ENCODE measurements around the gene THSD7A. TPM values are rescaled to one million over a fixed set of nuclear protein-coding genes. Genes with fewer than 3 reads are reported as not detected.

THSD7A gene
- total RNA-seq, 2 experiments from 2014 or later, result not detected

DNA sequence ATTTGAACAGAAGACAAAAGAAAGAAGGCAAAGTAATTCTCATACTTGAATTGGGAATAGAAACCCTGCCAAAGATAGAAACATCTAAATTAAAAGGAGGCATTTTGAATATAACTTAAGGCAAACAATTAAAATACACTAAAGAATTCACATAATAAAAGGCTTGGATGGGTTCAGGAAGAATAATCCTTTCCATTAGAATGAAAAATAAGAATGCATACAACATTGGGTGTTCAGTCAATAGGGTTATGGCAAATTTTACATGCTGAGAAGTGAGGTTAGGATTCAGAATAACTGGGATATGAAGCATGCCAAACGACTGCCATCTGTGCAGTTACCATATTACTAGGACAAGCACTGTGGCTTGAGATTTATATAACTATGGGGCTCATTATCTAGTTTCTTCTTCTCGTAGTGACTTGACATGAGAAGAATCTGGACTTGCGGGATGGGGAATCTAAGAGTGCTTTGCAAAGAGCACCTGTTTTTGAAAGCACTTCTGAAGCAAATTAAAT is 326.5 kb downstream of the THSD7A start:
- no peak overlapping the region for H3K27ac Mint-ChIP-seq
- ChIA-PET POLR2A (no interaction called here), CTCF (no interaction called here)
- no peak for DNase-seq
- H3K9me3 Mint-ChIP-seq, result peaks cover 14% of the 10 kb centered on the region
- no peak overlapping the region for H3K4me3 Mint-ChIP-seq
- no peaks in the 10 kb centered on the region for H3K4me1 Mint-ChIP-seq
- H3K27me3 Mint-ChIP-seq, result no peaks in the 10 kb centered on the region
- no peaks in the 10 kb centered on the region for H3K36me3 Mint-ChIP-seq (ENCODE audit: low read depth)

DNA sequence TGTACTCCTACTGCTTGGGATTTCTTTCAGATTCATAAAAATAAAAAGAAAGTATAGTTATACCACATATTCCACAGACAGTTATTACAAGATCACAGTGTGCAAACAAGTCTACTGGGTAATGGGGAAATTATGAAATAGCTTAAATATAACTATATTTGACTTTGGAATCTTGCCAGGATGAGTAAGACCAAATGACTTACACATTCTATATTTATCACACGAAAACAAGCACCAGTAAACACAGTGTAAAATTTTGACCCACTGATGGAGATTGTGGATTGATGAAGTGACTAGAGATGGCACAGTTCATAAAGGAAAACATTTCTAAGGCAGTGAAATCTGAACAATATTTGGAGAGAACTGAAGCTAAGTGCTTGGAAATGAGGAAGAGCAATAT is 339.7 kb downstream of the THSD7A start:
- DNase-seq, result no peak
- Mint-ChIP-seq H3K4me3 (no peak overlapping the region), H3K27me3 (no peaks in the 10 kb centered on the region), H3K9me3 (peaks cover 4% of the 10 kb centered on the region), H3K36me3 (ENCODE audit: low read depth) (no peaks in the 10 kb centered on the region), H3K27ac (no peak overlapping the region), H3K4me1 (no peaks in the 10 kb centered on the region)
- POLR2A ChIA-PET, result no interaction called here
- CTCF ChIA-PET, result no interaction called here

GRCh38 chr7:11491811-11492210 is 340.2 kb downstream of the THSD7A start:
- CTCF ChIA-PET, result no interaction called here
- H3K36me3 Mint-ChIP-seq (ENCODE audit: low read depth), result no peaks in the 10 kb centered on the region
- H3K4me1 Mint-ChIP-seq, result no peaks in the 10 kb centered on the region
- DNase-seq, result no peak
- no peaks in the 10 kb centered on the region for H3K27me3 Mint-ChIP-seq
- POLR2A ChIA-PET, result no interaction called here
- peaks cover 4% of the 10 kb centered on the region for H3K9me3 Mint-ChIP-seq
- no peak overlapping the region for H3K27ac Mint-ChIP-seq
- no peak overlapping the region for H3K4me3 Mint-ChIP-seq

DNA sequence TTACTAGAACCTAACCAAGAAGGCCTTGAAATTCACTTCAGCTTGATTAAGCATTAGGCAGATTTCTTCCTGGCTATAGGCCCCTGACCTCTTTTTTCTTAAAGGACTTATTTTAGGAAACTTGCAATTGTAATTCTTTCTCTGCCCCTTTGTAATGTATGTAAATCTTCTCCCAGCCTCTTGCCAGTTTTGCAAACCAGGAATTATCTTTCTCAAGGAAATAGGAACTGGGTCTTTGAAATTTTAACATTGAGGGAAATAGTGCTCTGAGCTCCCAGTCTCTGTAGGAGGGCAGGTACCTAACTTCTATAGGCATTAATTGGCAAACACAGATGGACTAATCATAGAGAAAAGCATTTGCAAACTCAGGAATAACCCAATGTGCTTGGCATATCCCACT is 342.7 kb downstream of the THSD7A start:
- Mint-ChIP-seq H3K27ac (no peak overlapping the region), H3K27me3 (no peaks in the 10 kb centered on the region), H3K9me3 (no peaks in the 10 kb centered on the region), H3K4me3 (no peak overlapping the region), H3K4me1 (no peaks in the 10 kb centered on the region), H3K36me3 (ENCODE audit: low read depth) (no peaks in the 10 kb centered on the region)
- CTCF ChIA-PET, result no interaction called here
- POLR2A ChIA-PET, result no interaction called here
- DNase-seq, result no peak

DNA sequence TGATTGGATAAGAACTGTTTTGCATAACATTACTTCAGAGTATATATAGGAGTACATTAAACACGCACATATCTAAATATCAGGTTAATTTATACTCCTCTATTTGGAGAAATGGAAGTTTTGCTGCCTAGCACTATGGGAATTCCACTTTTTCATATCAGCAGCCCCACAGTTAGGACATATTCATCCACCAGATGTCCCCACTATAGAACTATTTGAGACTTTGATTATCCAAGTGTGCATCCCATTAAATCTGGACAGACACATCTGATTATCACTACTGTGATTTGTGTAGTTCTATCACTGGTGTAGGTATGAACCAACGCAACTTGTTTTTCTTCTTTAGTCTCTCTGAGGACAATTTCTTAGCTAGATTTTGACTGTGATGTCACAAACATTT is 345.7 kb downstream of the THSD7A start:
- Mint-ChIP-seq H3K27me3 (no peaks in the 10 kb centered on the region), H3K27ac (no peak overlapping the region), H3K4me1 (no peaks in the 10 kb centered on the region), H3K36me3 (ENCODE audit: low read depth) (no peaks in the 10 kb centered on the region), H3K4me3 (no peak overlapping the region), H3K9me3 (no peaks in the 10 kb centered on the region)
- ChIA-PET POLR2A (no interaction called here), CTCF (no interaction called here)
- no peak for DNase-seq

DNA sequence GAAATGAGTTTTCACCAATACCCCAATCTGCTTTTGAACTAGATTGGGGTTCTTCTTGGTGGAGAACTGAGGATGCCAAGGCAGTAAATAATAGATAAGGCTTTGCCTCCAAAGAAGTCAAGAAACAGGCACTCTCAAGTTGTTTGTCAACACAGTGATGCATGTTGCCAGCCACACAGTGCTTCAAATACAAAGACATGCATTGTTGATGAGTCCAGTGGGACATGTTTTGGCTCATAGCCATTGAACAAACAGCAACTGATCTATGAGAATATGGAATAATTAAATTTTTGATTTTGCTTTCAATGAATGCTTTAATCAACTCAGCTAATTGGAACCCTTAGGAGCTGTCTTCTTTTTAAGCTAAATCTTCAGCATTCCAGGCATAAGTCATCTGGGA is 346.4 kb downstream of the THSD7A start:
- H3K4me1 Mint-ChIP-seq, result no peaks in the 10 kb centered on the region
- H3K36me3 Mint-ChIP-seq (ENCODE audit: low read depth), result no peaks in the 10 kb centered on the region
- no peak overlapping the region for H3K27ac Mint-ChIP-seq
- H3K27me3 Mint-ChIP-seq, result no peaks in the 10 kb centered on the region
- H3K9me3 Mint-ChIP-seq, result no peaks in the 10 kb centered on the region
- ChIA-PET CTCF (no interaction called here), POLR2A (no interaction called here)
- DNase-seq, result no peak
- H3K4me3 Mint-ChIP-seq, result no peak overlapping the region

DNA sequence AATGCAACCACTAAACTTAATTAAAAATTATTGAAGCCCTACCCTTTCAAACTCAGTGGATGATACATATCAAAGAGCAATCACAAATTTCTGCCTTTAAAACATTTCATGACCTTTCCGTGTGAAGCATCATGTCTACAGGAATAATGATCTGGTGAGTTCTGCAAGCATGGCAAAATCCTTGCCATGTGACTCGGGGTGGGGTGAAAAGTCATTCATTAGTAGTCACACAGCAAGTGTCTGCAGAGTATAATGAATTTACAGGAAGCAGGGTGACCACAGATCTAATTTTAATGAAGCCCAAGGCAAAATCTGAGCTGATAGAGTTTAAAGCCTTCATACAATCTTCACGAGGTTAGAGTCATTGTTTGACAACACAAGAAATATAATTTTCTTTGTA is 351.9 kb downstream of the THSD7A start:
- POLR2A ChIA-PET, result no interaction called here
- Mint-ChIP-seq H3K9me3 (no peaks in the 10 kb centered on the region), H3K4me1 (no peaks in the 10 kb centered on the region), H3K4me3 (no peak overlapping the region), H3K27me3 (no peaks in the 10 kb centered on the region), H3K27ac (no peak overlapping the region), H3K36me3 (ENCODE audit: low read depth) (no peaks in the 10 kb centered on the region)
- DNase-seq, result no peak
- CTCF ChIA-PET, result no interaction called here

DNA sequence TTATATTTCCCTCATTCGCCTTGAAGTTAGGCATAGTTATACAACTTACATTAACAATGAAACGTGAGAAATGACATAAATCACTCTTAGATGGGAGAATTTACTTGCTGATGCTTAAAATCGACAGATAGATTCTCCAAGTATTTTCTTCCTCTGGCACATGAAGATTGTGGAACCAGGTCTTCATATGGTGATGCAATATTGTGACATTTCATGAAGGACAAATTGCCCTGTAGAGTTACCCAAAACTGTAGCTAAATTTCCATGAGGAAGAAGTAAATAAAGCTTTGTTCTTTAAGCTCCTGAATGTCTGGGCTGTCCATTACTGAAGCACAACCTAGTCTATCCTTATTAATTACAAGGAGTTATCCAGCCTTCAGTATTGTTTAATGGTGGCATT is 353.1 kb downstream of the THSD7A start:
- Mint-ChIP-seq H3K9me3 (no peaks in the 10 kb centered on the region), H3K4me1 (no peaks in the 10 kb centered on the region), H3K27me3 (no peaks in the 10 kb centered on the region), H3K27ac (no peak overlapping the region), H3K36me3 (ENCODE audit: low read depth) (no peaks in the 10 kb centered on the region), H3K4me3 (no peak overlapping the region)
- no peak for DNase-seq
- ChIA-PET CTCF (no interaction called here), POLR2A (no interaction called here)

- no peak for DNase-seq
- H3K27ac Mint-ChIP-seq, result no peak overlapping the region
- no peaks in the 10 kb centered on the region for H3K9me3 Mint-ChIP-seq
- no peaks in the 10 kb centered on the region for H3K27me3 Mint-ChIP-seq
- H3K4me3 Mint-ChIP-seq, result no peak overlapping the region
- ChIA-PET CTCF (no interaction called here), POLR2A (no interaction called here)
- no peaks in the 10 kb centered on the region for H3K36me3 Mint-ChIP-seq (ENCODE audit: low read depth)
- no peaks in the 10 kb centered on the region for H3K4me1 Mint-ChIP-seq
Measured at GRCh38 chr7:11478426-11478825, 353.6 kb downstream of the THSD7A start.

- H3K9me3 Mint-ChIP-seq, result no peaks in the 10 kb centered on the region
- no peaks in the 10 kb centered on the region for H3K27me3 Mint-ChIP-seq
- POLR2A ChIA-PET, result no interaction called here
- no peak overlapping the region for H3K4me3 Mint-ChIP-seq
- DNase-seq, result no peak
- H3K27ac Mint-ChIP-seq, result no peak overlapping the region
- CTCF ChIA-PET, result no interaction called here
- no peaks in the 10 kb centered on the region for H3K36me3 Mint-ChIP-seq (ENCODE audit: low read depth)
- H3K4me1 Mint-ChIP-seq, result no peaks in the 10 kb centered on the region
Measured at GRCh38 chr7:11474902-11475585, 357.0 kb downstream of the THSD7A start.

DNA sequence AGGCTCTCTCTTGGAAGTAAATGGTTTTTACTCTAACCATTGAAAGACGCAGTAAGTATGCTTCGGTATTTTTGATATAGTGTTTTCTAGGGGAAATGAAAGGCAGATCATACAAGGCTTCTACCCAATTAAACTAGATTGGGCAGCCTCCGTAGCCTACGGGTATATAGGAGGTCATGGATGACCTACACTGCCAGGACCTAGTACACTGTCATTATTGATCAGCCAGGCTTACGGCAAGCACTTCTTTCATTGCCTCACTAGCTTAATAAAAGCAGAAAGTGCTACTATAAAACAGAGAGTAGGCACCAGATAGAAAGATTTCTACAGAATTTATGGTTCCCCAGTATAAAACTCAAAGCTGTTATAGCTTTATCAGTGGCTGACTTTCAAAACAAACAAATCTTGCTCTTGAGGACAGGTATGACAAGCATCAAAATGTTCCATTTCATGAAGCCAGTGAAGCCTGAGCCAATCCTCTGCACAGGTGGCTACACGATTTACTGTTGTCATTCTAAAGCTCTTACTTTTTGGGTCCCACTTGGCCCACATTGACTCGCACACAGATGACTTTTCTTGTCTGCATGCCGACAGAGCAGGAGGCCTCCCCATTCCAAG is 358.1 kb downstream of the THSD7A start:
- no peaks in the 10 kb centered on the region for H3K4me1 Mint-ChIP-seq
- ChIA-PET POLR2A (no interaction called here), CTCF (no interaction called here)
- H3K27me3 Mint-ChIP-seq, result no peaks in the 10 kb centered on the region
- DNase-seq, result no peak
- no peak overlapping the region for H3K4me3 Mint-ChIP-seq
- H3K36me3 Mint-ChIP-seq (ENCODE audit: low read depth), result no peaks in the 10 kb centered on the region
- H3K27ac Mint-ChIP-seq, result no peak overlapping the region
- no peaks in the 10 kb centered on the region for H3K9me3 Mint-ChIP-seq

DNA sequence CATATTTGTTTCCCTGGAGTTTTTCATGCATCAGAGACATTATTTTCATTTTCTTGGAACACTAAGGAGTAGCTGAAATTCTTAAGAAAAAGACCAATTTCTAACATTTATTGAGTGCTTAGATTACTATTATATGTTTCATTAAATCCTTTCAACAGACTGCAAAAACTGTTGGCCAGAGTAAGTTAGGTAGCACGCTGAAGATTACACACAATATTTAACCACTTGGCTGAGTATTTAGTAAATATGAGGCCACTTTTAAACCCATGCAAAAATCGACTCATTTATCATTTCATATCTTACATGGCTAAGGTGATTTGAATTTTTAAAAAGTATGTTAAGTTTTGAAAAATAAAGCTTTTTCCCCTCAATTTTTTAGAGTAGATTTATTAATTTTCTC is 358.8 kb downstream of the THSD7A start:
- no peak for DNase-seq
- no peaks in the 10 kb centered on the region for H3K4me1 Mint-ChIP-seq
- H3K27me3 Mint-ChIP-seq, result no peaks in the 10 kb centered on the region
- H3K27ac Mint-ChIP-seq, result no peak overlapping the region
- ChIA-PET CTCF (no interaction called here), POLR2A (no interaction called here)
- no peaks in the 10 kb centered on the region for H3K9me3 Mint-ChIP-seq
- no peak overlapping the region for H3K4me3 Mint-ChIP-seq
- H3K36me3 Mint-ChIP-seq (ENCODE audit: low read depth), result no peaks in the 10 kb centered on the region

DNA sequence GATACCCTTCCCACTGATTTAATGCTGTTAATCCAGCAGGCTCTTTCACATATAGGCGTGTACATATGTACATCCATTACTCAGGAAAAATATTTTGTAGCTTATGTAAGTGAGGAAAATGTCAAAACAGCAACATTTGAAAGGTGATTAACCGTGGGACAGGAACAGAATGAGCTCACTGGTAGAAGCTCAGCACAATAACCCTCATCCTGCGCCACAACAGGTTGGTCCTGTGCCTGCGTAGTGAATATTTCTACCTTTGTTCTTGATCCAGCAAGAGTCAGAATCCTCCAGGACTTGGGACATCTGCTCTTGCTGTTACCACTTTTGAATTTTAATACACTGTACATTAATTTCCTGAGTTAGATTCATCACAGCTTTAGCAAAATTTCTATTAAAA is 359.4 kb downstream of the THSD7A start:
- Mint-ChIP-seq H3K4me3 (no peak overlapping the region), H3K36me3 (ENCODE audit: low read depth) (no peaks in the 10 kb centered on the region), H3K27ac (no peak overlapping the region), H3K4me1 (no peaks in the 10 kb centered on the region), H3K9me3 (no peaks in the 10 kb centered on the region), H3K27me3 (no peaks in the 10 kb centered on the region)
- CTCF ChIA-PET, result no interaction called here
- DNase-seq, result no peak
- POLR2A ChIA-PET, result no interaction called here

- H3K4me1 Mint-ChIP-seq, result no peaks in the 10 kb centered on the region
- CTCF ChIA-PET, result no interaction called here
- no peak for DNase-seq
- POLR2A ChIA-PET, result no interaction called here
- H3K4me3 Mint-ChIP-seq, result no peak overlapping the region
- no peak overlapping the region for H3K27ac Mint-ChIP-seq
- no peaks in the 10 kb centered on the region for H3K36me3 Mint-ChIP-seq (ENCODE audit: low read depth)
- no peaks in the 10 kb centered on the region for H3K27me3 Mint-ChIP-seq
- H3K9me3 Mint-ChIP-seq, result no peaks in the 10 kb centered on the region
Measured at GRCh38 chr7:11471255-11471654, 360.7 kb downstream of the THSD7A start.

Data from activated CD4-positive, alpha-beta T cell treated with anti-CD3 and anti-CD28 coated beads, Interleukin-2, amount 10 ng/mL, durations not matched to agents 7 days and 5 days (primary cell).